HG03457 (cell line): Measurements from ENCODE around the gene RPS6KB2.
"Not testable (repeated sequence)": the region's sequence is repeated elsewhere in the genome, so short reads cannot be mapped to it uniquely, and the experiment has no call there.

Experiments used
- ATAC-seq: cut with Tn5 transposase; IDR thresholded peaks from one replicate; pipeline ENCODE4 v1.9.1; 2021; ENCODE audit warnings: moderate number of reproducible peaks; ENCODE audit not compliant: unreplicated experiment

Gene RPS6KB2

DNA sequence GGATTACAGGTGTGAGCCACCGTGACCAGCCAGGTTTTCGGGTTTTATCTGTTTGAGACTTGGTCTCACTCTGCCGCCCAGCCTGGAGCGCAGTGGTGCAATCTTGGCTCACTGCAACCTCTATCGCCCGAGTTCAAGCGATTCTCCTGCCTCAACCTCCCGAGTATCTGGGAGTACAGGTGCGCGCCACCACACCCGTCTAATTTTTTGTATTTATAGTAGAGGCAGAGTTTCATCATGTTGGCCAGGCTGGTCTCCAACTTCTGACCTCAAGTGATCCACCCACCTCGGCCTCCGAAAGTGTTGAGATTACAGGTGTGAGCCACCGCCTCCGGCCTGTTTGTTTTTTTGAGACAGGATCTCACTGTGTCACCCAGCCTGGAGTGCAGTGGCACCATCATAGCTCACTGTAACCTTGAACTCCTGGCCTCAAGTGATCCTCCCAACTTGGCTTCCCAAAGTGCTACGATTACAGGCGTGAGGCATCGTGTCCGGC is 882 bp upstream of the RPS6KB2 start:
- ATAC-seq, result not testable (repeated sequence)

DNA sequence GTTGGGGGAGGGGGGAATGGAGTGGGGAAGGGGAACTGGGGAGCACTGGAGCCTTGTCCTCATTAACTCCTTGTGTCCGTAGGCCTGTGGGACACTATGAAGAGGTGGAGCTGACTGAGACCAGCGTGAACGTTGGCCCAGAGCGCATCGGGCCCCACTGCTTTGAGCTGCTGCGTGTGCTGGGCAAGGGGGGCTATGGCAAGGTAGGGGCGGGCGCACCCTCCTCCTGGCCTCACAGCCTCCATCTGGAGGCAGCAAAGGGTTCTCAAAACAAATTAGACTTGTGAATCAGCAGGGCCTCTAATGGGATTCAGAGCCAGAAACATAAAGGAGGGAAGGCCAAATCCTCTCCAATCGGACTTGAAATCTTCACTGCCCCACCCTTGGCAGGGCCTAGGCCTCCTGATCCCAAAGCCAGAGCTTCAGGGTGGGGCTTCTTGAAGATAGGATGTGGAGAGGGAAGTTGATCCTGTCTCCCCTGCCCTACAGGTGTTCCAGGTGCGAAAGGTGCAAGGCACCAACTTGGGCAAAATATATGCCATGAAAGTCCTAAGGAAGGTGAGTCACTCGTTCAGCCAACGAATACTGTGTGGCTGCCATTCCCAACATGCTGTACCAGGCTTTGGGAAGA is 859 bp downstream of the RPS6KB2 start:
- ATAC-seq, result no peak

DNA sequence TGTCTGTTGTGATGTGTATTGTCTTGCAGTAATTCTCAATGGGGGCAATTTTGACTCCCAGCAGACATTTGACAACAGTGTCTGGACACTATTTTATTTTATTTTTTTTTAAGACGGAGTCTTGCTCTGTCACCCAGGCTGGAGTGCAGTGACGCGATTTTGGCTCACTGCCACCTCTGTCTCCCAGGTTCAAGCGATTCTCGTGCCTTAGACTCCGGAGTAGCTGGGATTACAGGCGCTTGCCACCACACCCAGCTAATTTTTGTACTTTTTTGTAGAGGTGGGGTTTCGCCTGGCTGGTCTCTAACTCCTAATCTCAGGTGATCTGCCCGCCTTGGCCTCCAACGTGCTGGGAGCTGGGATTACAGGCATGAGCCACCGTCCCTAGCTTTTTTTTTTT is 1.4 kb downstream of the RPS6KB2 start:
- no peak for ATAC-seq

DNA sequence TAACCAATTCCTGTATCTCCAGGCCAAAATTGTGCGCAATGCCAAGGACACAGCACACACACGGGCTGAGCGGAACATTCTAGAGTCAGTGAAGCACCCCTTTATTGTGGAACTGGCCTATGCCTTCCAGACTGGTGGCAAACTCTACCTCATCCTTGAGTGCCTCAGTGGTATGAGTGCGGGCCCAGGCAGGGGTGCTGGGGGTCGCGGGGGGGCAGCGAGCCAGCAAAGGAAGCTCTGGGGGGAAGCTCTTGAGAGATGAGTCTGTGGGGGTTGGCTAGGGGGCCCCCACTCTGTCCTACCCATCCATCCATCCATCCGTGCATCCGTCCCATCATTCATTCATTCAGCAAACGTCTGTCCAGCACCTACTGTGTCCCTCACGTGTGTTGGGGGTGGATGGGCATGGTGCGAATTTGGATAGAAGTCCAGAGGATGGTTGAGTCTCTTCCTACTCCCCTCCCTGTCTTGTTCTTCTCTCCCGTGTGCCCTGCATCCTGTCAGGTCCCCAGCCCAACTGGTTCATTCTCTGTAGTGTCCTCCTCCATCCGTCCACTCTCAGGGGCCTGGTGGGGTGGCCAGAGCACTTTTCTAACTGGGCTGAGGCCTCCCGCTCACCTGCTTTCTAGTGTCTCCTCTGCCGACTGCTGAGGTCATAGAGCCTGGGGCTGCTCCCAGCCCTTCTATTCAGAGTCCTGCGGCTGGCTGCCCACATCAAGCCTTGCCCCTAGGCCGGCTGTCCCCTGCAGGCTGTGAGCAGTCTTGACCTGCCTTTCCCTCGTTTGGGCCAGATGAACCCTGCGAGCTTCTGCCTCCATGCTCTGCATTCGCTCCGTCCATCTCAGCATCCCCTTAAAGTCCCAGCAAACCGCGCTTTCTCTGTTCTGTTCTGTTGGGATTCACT is 3.3 kb downstream of the RPS6KB2 start:
- no peak for ATAC-seq

DNA sequence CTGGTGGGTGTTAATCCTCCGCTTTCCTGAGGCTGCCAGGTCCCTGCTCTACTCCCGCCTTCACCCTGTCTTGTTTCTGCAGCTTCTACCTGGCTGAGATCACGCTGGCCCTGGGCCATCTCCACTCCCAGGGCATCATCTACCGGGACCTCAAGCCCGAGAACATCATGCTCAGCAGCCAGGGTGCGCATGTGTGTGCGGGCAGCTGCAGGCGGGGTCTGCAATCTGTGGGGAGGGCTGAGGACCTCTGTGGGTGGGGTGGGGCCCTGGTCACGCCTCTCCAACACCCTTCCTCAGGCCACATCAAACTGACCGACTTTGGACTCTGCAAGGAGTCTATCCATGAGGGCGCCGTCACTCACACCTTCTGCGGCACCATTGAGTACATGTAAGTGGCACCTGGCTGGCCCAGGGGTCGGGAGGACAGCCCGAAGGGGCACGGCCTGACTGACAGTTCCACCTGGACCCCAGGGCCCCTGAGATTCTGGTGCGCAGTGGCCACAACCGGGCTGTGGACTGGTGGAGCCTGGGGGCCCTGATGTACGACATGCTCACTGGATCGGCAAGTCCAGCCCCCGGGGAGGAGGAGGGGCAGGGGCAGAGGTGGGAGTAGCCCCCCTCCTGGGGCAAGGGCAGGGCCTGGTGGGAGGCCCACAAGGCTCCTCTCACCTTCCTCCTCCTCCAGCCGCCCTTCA is 4.5 kb downstream of the RPS6KB2 start:
- no peak for ATAC-seq

DNA sequence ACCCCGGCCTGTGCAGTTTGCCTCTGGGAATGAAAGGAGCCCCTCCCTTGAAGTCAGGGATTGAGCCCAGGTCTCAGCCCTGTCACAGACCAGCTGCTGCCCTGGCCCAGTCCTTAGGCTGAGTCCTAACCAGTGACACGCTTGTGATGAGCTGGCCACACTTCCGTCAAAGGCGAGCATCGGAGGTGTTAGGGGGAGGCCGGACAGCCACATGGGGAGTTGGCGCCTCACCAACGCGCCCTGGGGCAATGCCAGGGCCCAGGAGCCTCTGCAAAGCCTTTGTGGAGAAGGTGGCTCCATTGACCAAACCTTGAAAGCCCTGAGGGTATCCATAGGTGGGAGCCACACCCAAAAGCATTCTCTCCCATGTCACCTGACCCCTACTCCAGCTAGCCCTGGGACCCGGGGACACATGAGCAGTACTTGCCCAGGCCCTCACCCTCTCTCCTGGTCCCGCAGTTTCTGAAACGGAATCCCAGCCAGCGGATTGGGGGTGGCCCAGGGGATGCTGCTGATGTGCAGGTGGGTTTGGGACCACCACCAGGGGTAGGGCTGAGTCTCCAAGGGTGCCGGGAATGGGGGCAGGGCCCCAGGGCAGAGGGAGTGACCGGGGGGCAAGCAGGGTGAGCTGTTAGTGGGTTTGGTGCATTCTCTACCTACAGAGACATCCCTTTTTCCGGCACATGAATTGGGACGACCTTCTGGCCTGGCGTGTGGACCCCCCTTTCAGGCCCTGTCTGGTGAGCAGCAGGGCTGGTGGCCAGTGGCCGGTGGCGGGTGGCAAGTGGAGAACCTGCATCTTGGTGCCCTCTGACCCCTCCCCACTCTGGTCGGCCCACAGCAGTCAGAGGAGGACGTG is 5.5 kb downstream of the RPS6KB2 start:
- no peak for ATAC-seq

DNA sequence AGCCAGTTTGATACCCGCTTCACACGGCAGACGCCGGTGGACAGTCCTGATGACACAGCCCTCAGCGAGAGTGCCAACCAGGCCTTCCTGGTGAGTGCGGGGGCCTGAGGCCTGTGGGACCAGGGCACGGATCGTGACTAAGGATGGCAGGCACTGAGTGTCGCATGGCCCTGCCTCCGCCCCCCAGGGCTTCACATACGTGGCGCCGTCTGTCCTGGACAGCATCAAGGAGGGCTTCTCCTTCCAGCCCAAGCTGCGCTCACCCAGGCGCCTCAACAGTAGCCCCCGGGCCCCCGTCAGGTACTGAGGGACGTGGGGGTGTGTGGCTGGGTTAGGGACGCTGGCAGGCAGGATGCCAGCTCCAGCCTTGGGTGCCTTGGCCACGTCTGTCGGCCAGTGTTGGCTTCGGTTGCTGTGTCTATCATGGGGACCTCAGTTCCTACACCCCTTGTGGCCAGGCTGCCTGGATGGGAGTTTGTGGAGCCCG is 6.1 kb downstream of the RPS6KB2 start:
- no peak for ATAC-seq

DNA sequence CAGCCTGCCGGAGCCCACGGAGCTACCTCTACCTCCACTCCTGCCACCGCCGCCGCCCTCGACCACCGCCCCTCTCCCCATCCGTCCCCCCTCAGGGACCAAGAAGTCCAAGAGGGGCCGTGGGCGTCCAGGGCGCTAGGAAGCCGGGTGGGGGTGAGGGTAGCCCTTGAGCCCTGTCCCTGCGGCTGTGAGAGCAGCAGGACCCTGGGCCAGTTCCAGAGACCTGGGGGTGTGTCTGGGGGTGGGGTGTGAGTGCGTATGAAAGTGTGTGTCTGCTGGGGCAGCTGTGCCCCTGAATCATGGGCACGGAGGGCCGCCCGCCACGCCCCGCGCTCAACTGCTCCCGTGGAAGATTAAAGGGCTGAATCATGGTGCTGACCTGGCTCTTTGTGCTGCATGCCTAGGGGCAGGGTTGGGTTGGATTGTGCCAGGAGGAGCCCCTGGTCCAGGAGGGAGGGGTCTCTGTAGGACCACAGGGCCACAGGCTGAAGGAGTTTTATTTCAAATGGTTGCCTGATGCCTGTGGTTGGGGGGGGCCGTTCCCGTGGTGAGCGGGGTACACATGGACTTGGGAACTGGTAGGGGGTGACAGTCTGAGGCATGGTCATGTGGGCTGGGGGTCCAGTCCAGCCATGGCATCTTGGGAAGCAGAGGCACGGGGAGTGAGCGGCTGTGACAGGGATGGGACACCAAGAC is 6.9 kb downstream of the RPS6KB2 start:
- no peak for ATAC-seq

DNA sequence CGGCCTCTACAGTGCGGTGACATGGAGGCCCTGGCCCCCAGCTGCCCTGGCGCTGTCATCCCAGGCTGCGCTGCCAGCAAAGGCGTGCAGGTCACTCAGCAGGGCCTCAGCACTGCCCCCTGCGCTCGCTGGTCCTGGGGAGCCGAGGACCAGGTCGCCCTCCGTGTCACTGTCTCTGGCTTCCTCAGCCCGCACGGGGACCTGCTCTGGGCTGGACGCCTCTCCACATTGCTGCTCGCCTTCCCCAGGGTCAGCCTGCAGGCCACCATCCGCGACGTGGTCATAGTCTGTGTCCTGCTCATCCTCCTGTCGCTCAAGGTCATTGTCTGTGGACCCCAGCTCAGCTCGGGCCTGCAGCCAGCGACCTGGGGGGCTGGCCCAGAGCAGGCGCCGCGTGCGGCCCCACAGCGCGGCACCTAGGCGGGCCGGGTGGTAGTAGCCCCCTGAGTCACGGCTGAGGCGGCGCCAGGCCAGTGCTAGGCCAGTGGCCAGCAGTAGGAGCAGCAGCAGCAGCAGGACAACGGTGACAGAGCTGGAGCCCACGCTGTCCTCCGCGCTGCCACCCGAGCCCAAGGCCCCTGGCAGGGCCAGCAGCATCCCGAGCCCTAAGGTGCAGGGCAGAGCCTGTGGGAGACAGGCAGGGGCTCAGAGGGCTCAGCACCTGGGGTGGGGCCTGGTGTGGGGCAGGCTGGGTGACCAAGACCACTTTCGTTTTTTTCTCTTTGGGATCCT is 7.6 kb downstream of the RPS6KB2 start:
- no peak for ATAC-seq

DNA sequence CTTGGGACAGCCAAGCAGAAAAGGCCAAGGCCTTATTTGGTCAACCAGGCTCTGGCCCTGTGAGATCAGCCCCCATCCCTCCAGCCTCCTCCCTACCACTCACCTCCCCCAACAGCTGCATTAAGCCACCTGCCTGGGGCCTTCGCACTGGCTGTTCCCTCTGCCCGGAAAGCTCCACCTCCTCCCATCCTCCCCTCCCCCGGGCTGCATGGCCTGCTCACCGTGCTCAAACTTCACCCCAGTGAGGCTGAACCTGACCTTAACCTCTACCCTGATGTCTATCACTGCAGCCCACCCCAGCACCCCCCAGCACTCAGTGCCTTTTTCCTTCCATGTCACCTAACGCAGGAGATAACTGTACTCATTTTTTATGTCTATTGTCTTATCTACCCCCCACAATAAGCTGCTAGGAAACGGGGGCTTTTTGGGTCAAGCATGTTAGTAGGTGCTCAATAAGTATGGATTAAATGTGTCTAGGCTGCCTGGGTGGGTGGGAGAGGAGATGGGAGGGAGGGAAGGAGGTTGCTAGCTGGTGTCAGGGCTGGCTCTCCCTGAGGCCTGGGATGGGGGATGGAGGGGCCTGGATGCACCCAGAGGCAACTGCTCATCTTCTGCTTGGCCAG is 8.3 kb downstream of the RPS6KB2 start:
- ATAC-seq, result no peak

DNA sequence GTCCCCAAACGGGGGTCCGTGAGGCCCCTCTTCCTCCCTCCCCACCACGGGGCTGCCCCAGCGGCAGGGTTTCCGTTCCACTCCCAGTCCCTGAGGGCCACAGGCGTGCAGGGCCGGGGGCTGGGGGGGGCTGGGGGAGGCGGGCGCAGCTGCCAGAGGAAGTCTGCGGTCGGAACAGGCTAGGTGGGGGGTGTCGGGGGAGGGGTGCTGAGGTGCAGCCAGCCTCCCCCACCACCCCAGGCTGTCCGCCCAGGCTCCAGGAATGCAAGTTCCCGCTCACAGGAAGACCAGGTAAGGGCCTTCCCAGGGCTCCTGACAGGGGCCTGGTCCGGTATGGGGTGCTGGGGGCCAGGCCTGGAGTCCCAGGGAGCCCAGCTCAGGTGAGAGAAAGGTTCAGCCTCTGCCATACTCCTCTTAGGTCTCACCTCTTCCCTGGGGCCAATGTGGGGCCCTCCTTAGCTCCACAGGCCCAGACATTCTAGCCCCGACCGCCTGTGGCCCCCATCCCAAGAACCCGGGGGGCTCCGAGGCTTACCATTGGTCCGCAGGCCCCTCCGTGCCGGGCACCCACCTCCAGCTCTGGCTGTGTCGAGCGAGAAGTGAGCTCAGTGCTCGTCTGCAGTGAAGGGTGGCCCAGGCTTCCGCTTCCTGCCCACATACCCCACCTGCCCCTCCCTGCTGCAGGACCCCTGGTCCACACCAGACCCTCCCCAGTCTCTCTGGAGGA is 9.0 kb downstream of the RPS6KB2 start, which contains the start of gene PTPRCAP:
TSS of gene PTPRCAP (minus strand) at position 601 of the 727 bp plus-strand sequence. CDS start at position 538, 63 bp downstream.
- no peak for ATAC-seq

DNA sequence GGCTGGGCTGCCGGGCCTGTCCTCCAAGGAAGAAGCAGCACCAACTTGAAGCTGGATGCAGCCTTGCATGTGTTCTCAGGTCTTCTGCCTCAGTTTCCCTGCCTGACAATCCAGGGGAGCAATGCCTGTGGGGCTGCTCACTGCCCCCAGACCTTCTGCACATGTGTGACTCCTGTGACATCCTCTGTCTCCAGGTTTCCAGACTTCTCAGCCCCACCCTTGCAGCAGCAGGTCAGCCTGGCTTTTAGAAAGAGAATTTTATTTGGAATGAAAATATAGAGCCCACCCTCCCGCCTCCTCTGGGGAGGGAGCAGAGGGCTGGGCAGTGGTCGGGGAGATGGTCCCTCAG is 9.5 kb downstream of the RPS6KB2 start:
- no peak for ATAC-seq

DNA sequence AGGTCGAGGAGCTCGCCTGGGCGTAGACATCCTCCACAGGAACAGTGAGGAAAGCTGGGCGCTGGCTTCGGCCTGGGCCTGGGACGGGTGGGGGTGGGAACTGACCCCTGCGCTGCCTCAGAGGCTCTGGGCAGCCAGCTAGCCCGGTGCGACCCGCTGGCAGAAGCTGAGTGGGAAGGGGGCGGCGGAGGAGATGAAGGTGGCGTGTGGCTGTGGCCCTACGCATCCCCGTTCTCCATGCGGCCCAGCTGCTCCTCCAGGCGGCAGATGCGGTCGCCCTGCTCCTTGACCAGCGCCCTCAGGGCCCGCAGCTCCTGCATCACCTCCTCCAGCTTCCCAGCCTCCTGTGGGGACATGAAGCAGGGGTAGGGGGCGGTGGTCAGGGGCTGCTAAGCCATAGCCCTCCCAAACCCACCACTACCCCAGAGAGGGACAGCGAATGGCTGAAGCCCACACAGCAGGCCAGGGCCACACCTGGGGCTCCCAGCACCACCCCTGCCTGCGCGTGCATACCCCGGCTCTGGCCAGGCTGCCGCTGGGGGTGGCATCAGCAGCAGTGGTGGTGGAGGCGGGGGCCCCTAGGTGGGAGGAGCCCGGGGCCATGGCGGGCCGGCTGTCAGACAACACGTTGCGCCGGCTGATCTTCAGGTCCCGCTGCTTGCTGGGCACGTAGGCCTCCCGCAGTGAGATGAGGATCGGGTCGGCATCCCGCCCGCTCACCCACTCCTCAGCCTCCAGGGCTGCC is 10.0 kb downstream of the RPS6KB2 start:
- ATAC-seq, result no peak

DNA sequence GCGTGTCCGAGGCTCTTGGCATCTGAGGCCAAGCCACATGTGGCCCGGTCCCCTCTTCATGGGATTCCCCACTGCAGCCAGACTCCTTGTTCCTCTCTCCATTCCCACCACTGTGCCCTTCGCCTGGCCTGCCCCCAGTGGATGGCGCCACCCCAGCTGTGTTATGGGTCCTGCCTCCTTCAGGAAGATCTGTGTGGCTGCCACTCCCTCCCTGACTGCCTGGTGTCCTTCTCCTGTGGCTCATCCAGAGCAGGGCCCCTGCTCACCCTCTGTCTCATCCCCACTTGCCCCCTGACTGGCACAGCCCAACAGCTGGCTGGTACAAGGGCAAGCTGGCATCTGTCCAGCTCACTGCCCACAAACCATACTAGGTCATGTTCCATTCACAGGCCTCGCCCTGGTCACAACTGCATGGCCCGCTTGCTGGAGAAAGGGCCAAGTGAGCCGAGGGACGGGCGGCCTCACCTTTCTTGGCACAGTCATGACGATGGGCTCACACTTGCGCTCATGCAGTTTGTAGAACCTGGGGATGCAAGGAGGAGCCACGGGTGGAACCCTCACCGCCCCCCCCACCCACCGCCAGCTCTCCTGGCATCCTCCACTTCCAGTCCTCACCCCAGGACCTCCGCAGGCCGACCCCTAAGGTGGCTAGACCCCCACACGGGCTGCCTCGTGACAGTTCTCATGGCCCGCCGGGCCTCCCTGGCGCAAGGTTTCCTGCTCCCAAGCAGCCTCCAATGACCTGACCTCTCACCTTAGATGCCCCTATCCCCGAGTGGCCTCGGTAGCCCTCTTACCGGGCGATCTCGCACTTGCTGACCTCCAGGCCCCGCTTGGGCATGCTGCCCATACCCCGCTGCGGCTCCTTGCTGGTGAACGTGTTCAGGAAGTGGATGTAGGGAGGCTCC is 11.3 kb downstream of the RPS6KB2 start:
- no peak for ATAC-seq

DNA sequence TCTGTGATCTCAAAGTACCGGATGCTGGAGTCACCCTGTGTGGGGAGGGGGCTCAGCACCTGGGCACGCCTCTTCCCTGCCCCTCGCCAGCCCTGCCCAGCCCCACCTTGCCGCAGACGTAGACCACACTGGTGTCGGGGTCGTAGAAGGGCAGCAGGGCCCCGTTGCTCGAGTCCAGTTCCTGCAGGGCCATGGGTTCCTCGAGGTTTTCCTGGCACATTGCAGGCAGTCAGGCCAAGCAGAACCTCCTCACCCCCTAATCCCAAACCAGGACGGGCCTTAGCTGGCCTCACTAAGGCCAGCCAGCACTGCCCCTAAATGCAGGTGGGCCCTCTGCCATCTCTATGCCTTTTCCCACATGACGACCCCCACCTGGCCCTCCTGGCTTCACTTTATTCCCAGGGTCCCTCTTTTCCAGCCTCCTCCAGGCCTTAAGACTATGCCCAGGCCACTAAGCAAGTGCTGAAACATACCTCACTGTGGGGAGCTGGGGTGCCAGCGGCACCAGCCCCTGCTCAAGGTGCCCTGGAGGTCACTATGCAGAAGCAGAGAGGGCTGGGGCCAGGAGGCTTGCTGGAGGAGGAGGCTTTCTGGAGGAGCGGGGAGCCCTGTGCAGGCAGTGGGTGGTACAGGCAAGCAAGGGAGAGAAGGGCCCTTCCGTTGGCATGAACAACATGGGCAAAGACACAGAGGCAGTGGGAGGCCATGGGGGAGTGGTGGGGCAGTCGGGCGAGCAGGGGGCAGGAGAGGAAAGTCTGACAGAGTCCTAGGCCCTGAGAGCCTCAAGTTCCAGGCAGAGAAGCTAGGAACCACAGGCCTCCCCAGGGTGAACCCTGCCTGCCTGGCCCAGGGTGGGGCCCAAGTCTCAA is 12.2 kb downstream of the RPS6KB2 start:
- no peak for ATAC-seq
